Mesothelial cell of epicardium (in vitro differentiated cells): ENCODE data around the gene LDOC1. TPM values are rescaled to one million over a fixed set of nuclear protein-coding genes. Genes with fewer than 3 reads are reported as not detected.
"Not testable (repeated sequence)": the region's sequence is repeated elsewhere in the genome, so short reads cannot be mapped to it uniquely, and the experiment has no call there.

Source experiments
- DNase-seq, 2 experiments: peaks; one replicate each; pipeline ENCODE4 v3.0.0; 2021; ENCODE audit warnings: low spot score in 2 of 2; ENCODE audit not compliant: unreplicated experiment in 2 of 2
- H3K27ac Mint-ChIP-seq: 2 replicates; pipeline ENCODE4 v1.8.0; 2021; ENCODE audit warnings: mixed read lengths
- H3K27me3 Mint-ChIP-seq: 2 replicates; pipeline ENCODE4 v1.8.0; 2021; ENCODE audit warnings: low read depth, mixed read lengths
- H3K36me3 Mint-ChIP-seq: 2 replicates; pipeline ENCODE4 v1.8.0; 2021; ENCODE audit warnings: mixed read lengths
- H3K4me1 Mint-ChIP-seq: 2 replicates; pipeline ENCODE4 v1.8.0; 2021; ENCODE audit warnings: mixed read lengths
- H3K4me3 Mint-ChIP-seq: 2 replicates; pipeline ENCODE4 v1.8.0; 2021; ENCODE audit warnings: mild to moderate bottlenecking, moderate library complexity, mixed read lengths
- H3K9me3 Mint-ChIP-seq: 2 replicates; pipeline ENCODE4 v1.8.0; 2021; ENCODE audit warnings: mixed read lengths
- CTCF ChIP-seq: fragments of 200-600 bp; sonication (generic); IDR thresholded peaks from one replicate; pipeline ENCODE4 v1.5.0; 2021; ENCODE audit warnings: antibody characterized with exemption; ENCODE audit not compliant: unreplicated experiment
- total RNA-seq: library from RNA; stranded (reverse); gene quantifications from 3 replicates; pipeline ENCODE4 v1.2.1, GENCODE V29; 2021

LDOC1 gene
- 52.2 to 54.9 TPM (median 54.2 TPM) in 3 replicates for total RNA-seq

- Mint-ChIP-seq H3K27me3 (no peaks in the 10 kb centered on the region), H3K4me3 (peak within 1 kb of the TSS; percentile 81), H3K9me3 (peaks cover 32% of the 10 kb centered on the region), H3K27ac (peak within 1 kb of the TSS; percentile 83), H3K4me1 (peaks cover 9% of the 10 kb centered on the region), H3K36me3 (peaks cover 3% of the 10 kb centered on the region)
- no peak for TF ChIP-seq CTCF
- peak; percentile 75 to 82 for DNase-seq
Observed at GRCh38 chrX:141176586-141177451, at the start of gene LDOC1. Gene LDOC1 (minus strand): TSS chrX:141177129. CDS start chrX:141177021, 108 bp downstream.

GRCh38 chrX:141221611-141222010, 44.7 kb upstream of the LDOC1 start:
- no peak for TF ChIP-seq CTCF
- Mint-ChIP-seq H3K4me3 (no peak overlapping the region), H3K9me3 (peaks cover 32% of the 10 kb centered on the region), H3K36me3 (no peaks in the 10 kb centered on the region), H3K27ac (no peak overlapping the region), H3K4me1 (peaks cover 2% of the 10 kb centered on the region), H3K27me3 (no peaks in the 10 kb centered on the region)
- no peak for DNase-seq

- H3K4me3 Mint-ChIP-seq, result no peak overlapping the region
- peaks cover 2% of the 10 kb centered on the region for H3K4me1 Mint-ChIP-seq
- H3K27me3 Mint-ChIP-seq, result no peaks in the 10 kb centered on the region
- no peaks in the 10 kb centered on the region for H3K36me3 Mint-ChIP-seq
- no peak for DNase-seq
- peaks cover 32% of the 10 kb centered on the region for H3K9me3 Mint-ChIP-seq
- peak overlapping the region; percentile 27 for H3K27ac Mint-ChIP-seq
- TF ChIP-seq CTCF, result no peak
Observed at GRCh38 chrX:141220342-141221008, 43.5 kb upstream of the LDOC1 start.

- Mint-ChIP-seq H3K36me3 (no peaks in the 10 kb centered on the region), H3K9me3 (peaks cover 29% of the 10 kb centered on the region), H3K4me3 (no peak overlapping the region), H3K4me1 (no peaks in the 10 kb centered on the region), H3K27me3 (no peaks in the 10 kb centered on the region), H3K27ac (no peak overlapping the region)
- no peak for DNase-seq
- no peak for TF ChIP-seq CTCF
Observed at GRCh38 chrX:141214196-141214595, 37.3 kb upstream of the LDOC1 start.

GRCh38 chrX:141201962-141202361, 25.0 kb upstream of the LDOC1 start:
- Mint-ChIP-seq H3K4me3 (no peak overlapping the region), H3K9me3 (peaks cover 45% of the 10 kb centered on the region), H3K27ac (no peak overlapping the region), H3K36me3 (no peaks in the 10 kb centered on the region), H3K27me3 (no peaks in the 10 kb centered on the region), H3K4me1 (no peaks in the 10 kb centered on the region)
- no peak for DNase-seq
- TF ChIP-seq CTCF, result no peak

GRCh38 chrX:141188573-141188972, 11.6 kb upstream of the LDOC1 start:
- not testable (repeated sequence) for H3K36me3 Mint-ChIP-seq, H3K27ac Mint-ChIP-seq, H3K4me3 Mint-ChIP-seq, H3K4me1 Mint-ChIP-seq, H3K27me3 Mint-ChIP-seq, DNase-seq
- H3K9me3 Mint-ChIP-seq, result peaks cover 47% of the 10 kb centered on the region
